Astrocyte (in vitro differentiated cells and primary cell): ENCODE data around the gene SPATA9.

ENCODE experiments used
- EZH2 ChIP-seq: IDR thresholded peaks from 2 replicates; pipeline ENCODE4 v1.6.1; 2012; ENCODE audit warnings: mild to moderate bottlenecking, low read length, inconsistent platforms; ENCODE audit not compliant: insufficient read depth
- TF ChIP-seq, protein P1 (sequence below): IDR thresholded peaks from 2 replicates; pipeline ENCODE4 v1.5.1; 2011; ENCODE audit warnings: low read depth, mild to moderate bottlenecking, inconsistent platforms, low read length, moderate library complexity; ENCODE audit not compliant: insufficient read depth

- TF ChIP-seq, protein P1, sequence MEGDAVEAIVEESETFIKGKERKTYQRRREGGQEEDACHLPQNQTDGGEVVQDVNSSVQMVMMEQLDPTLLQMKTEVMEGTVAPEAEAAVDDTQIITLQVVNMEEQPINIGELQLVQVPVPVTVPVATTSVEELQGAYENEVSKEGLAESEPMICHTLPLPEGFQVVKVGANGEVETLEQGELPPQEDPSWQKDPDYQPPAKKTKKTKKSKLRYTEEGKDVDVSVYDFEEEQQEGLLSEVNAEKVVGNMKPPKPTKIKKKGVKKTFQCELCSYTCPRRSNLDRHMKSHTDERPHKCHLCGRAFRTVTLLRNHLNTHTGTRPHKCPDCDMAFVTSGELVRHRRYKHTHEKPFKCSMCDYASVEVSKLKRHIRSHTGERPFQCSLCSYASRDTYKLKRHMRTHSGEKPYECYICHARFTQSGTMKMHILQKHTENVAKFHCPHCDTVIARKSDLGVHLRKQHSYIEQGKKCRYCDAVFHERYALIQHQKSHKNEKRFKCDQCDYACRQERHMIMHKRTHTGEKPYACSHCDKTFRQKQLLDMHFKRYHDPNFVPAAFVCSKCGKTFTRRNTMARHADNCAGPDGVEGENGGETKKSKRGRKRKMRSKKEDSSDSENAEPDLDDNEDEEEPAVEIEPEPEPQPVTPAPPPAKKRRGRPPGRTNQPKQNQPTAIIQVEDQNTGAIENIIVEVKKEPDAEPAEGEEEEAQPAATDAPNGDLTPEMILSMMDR = no peak
- TF ChIP-seq EZH2 = no peak
These were observed 45.8 kb upstream of the SPATA9 start for GRCh38 chr5:95728494-95729114.
